Hepatocyte (in vitro differentiated cells): ENCODE measurements around the gene LYPD4.

ENCODE experiments used
- EZH2 ChIP-seq: fragments of 200-600 bp; sonication (generic); IDR thresholded peaks from 2 replicates; pipeline ENCODE4 v1.6.1; 2016; ENCODE audit warnings: antibody characterized with exemption, mild to moderate bottlenecking, borderline replicate concordance
- TF ChIP-seq, protein P1 (sequence below): fragments of 200-600 bp; sonication (generic); IDR thresholded peaks from 2 replicates; pipeline ENCODE4 v1.5.1; 2016; ENCODE audit warnings: antibody characterized with exemption, mild to moderate bottlenecking; ENCODE audit not compliant: poor library complexity

DNA sequence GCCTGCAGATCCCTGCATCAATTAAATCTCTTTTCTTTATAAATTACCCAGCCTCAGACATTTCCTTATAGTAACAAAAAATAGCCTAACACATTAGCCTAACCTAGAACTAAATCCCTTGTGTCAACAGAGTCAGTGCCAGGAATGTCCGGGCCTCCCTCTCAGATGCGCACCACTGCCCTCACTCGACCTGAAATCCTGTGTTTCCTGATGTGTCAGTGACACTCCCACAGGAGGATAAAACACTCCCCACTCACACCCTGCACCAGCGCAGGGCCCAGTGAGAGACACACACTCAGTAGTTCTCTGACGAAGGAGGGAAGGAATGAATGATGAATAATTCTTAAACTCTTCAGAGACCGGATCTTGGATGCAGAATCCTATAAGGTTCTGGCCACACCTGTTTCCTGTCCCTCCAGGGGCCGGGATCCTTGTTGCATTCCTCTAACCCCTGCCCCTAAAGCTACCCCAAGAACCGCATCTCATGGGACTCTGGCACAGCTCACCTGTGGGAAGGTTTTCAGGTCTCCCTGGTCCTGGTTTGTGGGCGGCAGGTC, 45.0 kb downstream of the LYPD4 start:
- no peak for TF ChIP-seq EZH2
- TF ChIP-seq, protein P1, sequence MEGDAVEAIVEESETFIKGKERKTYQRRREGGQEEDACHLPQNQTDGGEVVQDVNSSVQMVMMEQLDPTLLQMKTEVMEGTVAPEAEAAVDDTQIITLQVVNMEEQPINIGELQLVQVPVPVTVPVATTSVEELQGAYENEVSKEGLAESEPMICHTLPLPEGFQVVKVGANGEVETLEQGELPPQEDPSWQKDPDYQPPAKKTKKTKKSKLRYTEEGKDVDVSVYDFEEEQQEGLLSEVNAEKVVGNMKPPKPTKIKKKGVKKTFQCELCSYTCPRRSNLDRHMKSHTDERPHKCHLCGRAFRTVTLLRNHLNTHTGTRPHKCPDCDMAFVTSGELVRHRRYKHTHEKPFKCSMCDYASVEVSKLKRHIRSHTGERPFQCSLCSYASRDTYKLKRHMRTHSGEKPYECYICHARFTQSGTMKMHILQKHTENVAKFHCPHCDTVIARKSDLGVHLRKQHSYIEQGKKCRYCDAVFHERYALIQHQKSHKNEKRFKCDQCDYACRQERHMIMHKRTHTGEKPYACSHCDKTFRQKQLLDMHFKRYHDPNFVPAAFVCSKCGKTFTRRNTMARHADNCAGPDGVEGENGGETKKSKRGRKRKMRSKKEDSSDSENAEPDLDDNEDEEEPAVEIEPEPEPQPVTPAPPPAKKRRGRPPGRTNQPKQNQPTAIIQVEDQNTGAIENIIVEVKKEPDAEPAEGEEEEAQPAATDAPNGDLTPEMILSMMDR, result no peak
